Spinal cord (tissue), 10 donors: ENCODE measurements around the gene DNAJC18. TPM values are rescaled to one million over a fixed set of nuclear protein-coding genes. Genes with fewer than 3 reads are reported as not detected.
A peak's percentile ranks its signal among the peaks of the same experiment; 100 is the strongest.

Source experiments
- DNase-seq, 6 donors: peaks; one replicate each; pipeline versions ENCODE4 v3.0.0 to v3.0.0-alpha.2; 2013 to 2015; ENCODE audit warnings: low spot score in 6 of 6, low read depth in 4 of 6
- H3K27ac ChIP-seq: one replicate; pipeline ENCODE4 v1.5.1; 2013; ENCODE audit warnings: low read depth, low read length, control low read depth
- H3K27me3 ChIP-seq: one replicate; pipeline ENCODE4 v1.6.1; 2013; ENCODE audit warnings: low read length; ENCODE audit not compliant: control insufficient read depth, insufficient read depth
- H3K36me3 ChIP-seq: one replicate; pipeline ENCODE4 v1.6.1; 2013; ENCODE audit warnings: low read length; ENCODE audit not compliant: control insufficient read depth, insufficient read depth
- H3K4me1 ChIP-seq: one replicate; pipeline ENCODE4 v1.6.1; 2013; ENCODE audit warnings: low read length; ENCODE audit not compliant: control insufficient read depth, insufficient read depth
- H3K4me3 ChIP-seq: one replicate; pipeline ENCODE4 v1.5.1; 2013; ENCODE audit warnings: low read depth, low read length, control low read depth
- H3K9me3 ChIP-seq: one replicate; pipeline ENCODE4 v1.6.1; 2013; ENCODE audit warnings: low read length; ENCODE audit not compliant: control insufficient read depth, insufficient read depth
- WGBS: methylation state at CpG from one replicate; pipeline ENCODE4 v1.1.5; 2013; ENCODE audit warnings: missing lambda C conversion rate; ENCODE audit not compliant: insufficient coverage; 5-methylcytosine and 5-hydroxymethylcytosine counted together
- polyA plus RNA-seq, 2 donors: library from polyadenylated mRNA; unstranded; fragments of 120-200 nt; gene quantifications; one replicate each; pipeline ENCODE4 v1.2.1, GENCODE V29; 2013; ENCODE audit not compliant: insufficient read length in 2 of 2
- total RNA-seq, 2 donors: library from RNA; depleted of rRNA in 1 of 2; stranded (reverse); fragments of 120-200 nt in 1 of 2; fragments of >200 nt in 1 of 2; gene quantifications; one replicate each; pipeline versions ENCODE4 v1.2.3 to v1.2.4, GENCODE V29; 2013 to 2014
- donor health status: healthy.

The DNAJC18 gene
- total and polyA plus RNA-seq, 4 donors = 26.6 to 49.9 (median 39.9) TPM

GRCh38 chr5:139397921-139398320, 41.4 kb downstream of the DNAJC18 start:
- Histone ChIP-seq H3K4me1 (peaks cover 33% of the 10 kb centered on the region), H3K9me3 (no peaks in the 10 kb centered on the region), H3K36me3 (peaks cover 15% of the 10 kb centered on the region), H3K27me3 (peaks cover 31% of the 10 kb centered on the region), H3K4me3 (no peak overlapping the region), H3K27ac (no peak overlapping the region)
- 67% methylated on average over 2 of the region's 6 CpGs for WGBS
- DNase-seq = no peak

GRCh38 chr5:139396691-139397090, 42.6 kb downstream of the DNAJC18 start:
- Histone ChIP-seq H3K4me3 (no peak overlapping the region), H3K4me1 (peaks cover 38% of the 10 kb centered on the region), H3K36me3 (peaks cover 20% of the 10 kb centered on the region), H3K27ac (no peak overlapping the region), H3K9me3 (no peaks in the 10 kb centered on the region), H3K27me3 (peaks cover 42% of the 10 kb centered on the region)
- WGBS = 96% methylated on average over 7 of the region's 8 CpGs
- no peak for DNase-seq

DNA sequence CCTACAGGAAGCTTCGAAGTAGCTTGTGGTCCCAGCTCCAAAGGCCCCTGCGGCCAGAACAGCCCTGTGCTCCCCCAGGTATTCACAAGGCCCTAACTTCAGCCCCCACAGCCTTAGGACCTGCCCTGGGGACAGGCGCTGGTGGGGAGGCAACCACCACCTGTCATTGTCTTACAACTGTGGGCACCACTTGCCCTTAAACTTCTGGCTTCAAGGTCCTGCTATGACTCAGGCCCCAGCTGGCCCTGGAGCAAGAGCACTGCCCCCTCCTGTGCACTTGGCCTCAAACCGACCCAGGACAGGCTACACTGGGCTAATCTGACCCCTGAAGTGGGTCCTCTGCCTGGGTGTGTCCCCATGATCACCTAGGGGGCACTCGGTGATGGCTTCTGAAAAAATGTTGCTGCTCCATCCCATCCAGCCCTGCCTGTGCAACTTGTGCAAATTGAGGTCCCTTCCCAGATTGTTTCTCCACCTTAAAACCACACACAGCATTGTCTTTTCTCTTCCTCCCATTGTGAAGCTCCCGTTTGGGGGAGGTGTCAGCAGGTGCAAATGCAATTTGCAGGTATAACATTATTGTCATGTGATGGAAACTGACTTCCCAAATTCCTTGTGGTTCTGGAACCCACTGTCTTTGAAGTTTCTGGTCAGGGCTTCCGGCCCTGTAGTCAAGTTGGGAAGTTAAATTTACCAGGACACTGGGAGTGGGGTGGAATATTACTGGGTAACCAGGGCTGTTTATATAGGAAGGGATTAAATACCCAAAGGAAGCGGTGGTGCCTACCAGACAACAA, 43.3 kb downstream of the DNAJC18 start:
- DNase-seq = no peak
- Histone ChIP-seq H3K36me3 (peaks cover 27% of the 10 kb centered on the region), H3K27me3 (peaks cover 48% of the 10 kb centered on the region), H3K27ac (no peak overlapping the region), H3K9me3 (no peaks in the 10 kb centered on the region), H3K4me3 (no peak overlapping the region), H3K4me1 (peaks cover 44% of the 10 kb centered on the region)
- WGBS = 80% methylated on average over 5 of the region's 8 CpGs

GRCh38 chr5:139394654-139395566, 44.4 kb downstream of the DNAJC18 start, which contains the start of gene PROB1:
Gene PROB1 (minus strand): TSS chr5:139395104. CDS start chr5:139395081, 23 bp downstream.
- no peak for DNase-seq
- Histone ChIP-seq H3K9me3 (no peaks in the 10 kb centered on the region), H3K27ac (no peak within 1 kb of the TSS), H3K4me3 (peak within 1 kb of the TSS; percentile 39), H3K27me3 (peaks cover 49% of the 10 kb centered on the region), H3K4me1 (peaks cover 49% of the 10 kb centered on the region), H3K36me3 (peaks cover 24% of the 10 kb centered on the region)
- 6% methylated on average over 73 of the region's 76 CpGs for WGBS

- H3K27me3 ChIP-seq = peaks cover 49% of the 10 kb centered on the region
- H3K36me3 ChIP-seq = peaks cover 28% of the 10 kb centered on the region
- H3K9me3 ChIP-seq = no peaks in the 10 kb centered on the region
- peaks cover 49% of the 10 kb centered on the region for H3K4me1 ChIP-seq
- under 1% methylated on average over 62 of the region's 62 CpGs for WGBS
- peak overlapping the region; percentile 39 for H3K4me3 ChIP-seq
- peak in 2 of 6 donors; percentile 29 to 49 for DNase-seq
- H3K27ac ChIP-seq = no peak overlapping the region
Measured at GRCh38 chr5:139394123-139394653, 45.1 kb downstream of the DNAJC18 start.

- WGBS = 4% methylated on average over 46 of the region's 49 CpGs
- H3K27ac ChIP-seq = no peak overlapping the region
- peaks cover 49% of the 10 kb centered on the region for H3K4me1 ChIP-seq
- peak in 1 of 6 donors; percentile 21 for DNase-seq
- H3K36me3 ChIP-seq = peaks cover 32% of the 10 kb centered on the region
- H3K9me3 ChIP-seq = no peaks in the 10 kb centered on the region
- H3K4me3 ChIP-seq = peak overlapping the region; percentile 39
- H3K27me3 ChIP-seq = peaks cover 49% of the 10 kb centered on the region
Measured at GRCh38 chr5:139393497-139394122, 45.7 kb downstream of the DNAJC18 start.

DNA sequence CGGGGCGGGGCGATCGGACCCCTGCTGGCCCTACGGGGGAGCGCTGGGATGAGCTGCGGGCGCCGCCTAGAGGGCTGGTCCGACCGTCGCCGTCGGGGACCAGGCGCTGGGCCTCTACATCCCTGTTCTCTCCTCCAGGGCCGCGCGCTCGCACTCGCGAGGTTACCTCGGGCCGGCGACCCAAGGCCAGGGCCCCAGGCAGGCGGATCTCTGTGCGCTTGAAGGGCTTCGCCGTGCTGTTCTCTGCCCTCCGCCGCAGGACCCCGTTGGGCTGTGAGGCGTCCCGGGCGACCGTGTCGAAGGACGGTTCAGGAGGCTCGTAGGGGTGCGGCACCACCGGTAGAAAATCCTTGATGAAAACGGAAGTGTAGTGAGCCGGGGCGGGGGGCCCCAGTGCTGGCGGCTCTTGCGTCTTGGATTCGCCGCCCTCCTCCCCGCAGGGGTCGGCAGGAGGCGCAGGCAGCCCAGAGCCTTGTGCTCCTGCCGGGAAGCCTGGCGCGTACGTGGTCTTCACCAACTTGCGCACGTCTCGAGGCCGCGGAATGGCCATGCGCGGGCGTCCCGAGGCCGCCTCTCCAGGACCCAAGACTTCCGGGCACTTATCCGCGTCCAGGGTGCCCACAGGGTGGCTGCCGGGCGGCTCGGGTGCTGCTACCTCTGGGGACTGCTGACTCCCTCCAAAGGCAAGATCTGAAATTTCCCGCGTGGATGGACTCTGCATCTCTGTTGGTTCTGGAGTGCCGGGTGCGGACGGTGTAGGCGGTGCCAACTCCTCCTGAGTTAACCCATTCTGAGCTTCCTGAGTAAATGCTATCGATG, 46.4 kb downstream of the DNAJC18 start:
- DNase-seq = peak in 2 of 6 donors; percentile 72 to 76
- 2% methylated on average over 77 of the region's 77 CpGs for WGBS
- Histone ChIP-seq H3K27ac (no peak overlapping the region), H3K9me3 (no peaks in the 10 kb centered on the region), H3K4me1 (peaks cover 55% of the 10 kb centered on the region), H3K27me3 (peaks cover 49% of the 10 kb centered on the region), H3K36me3 (peaks cover 32% of the 10 kb centered on the region), H3K4me3 (peak overlapping the region; percentile 39)

- 6% methylated on average over 36 of the region's 36 CpGs for WGBS
- peaks cover 49% of the 10 kb centered on the region for H3K27me3 ChIP-seq
- peaks cover 32% of the 10 kb centered on the region for H3K36me3 ChIP-seq
- H3K4me3 ChIP-seq = no peak overlapping the region
- no peak for DNase-seq
- H3K4me1 ChIP-seq = peaks cover 55% of the 10 kb centered on the region
- H3K27ac ChIP-seq = no peak overlapping the region
- H3K9me3 ChIP-seq = no peaks in the 10 kb centered on the region
Measured at GRCh38 chr5:139392324-139392677, 47.0 kb downstream of the DNAJC18 start.
